ENCODE results near the gene ERGIC1. TPM values are rescaled to one million over a fixed set of nuclear protein-coding genes. Genes with fewer than 3 reads are reported as not detected.

Gene ERGIC1
- total and polyA plus RNA-seq, 2 experiments from 2014 or later, result 25.2 to 92.2 TPM

DNA sequence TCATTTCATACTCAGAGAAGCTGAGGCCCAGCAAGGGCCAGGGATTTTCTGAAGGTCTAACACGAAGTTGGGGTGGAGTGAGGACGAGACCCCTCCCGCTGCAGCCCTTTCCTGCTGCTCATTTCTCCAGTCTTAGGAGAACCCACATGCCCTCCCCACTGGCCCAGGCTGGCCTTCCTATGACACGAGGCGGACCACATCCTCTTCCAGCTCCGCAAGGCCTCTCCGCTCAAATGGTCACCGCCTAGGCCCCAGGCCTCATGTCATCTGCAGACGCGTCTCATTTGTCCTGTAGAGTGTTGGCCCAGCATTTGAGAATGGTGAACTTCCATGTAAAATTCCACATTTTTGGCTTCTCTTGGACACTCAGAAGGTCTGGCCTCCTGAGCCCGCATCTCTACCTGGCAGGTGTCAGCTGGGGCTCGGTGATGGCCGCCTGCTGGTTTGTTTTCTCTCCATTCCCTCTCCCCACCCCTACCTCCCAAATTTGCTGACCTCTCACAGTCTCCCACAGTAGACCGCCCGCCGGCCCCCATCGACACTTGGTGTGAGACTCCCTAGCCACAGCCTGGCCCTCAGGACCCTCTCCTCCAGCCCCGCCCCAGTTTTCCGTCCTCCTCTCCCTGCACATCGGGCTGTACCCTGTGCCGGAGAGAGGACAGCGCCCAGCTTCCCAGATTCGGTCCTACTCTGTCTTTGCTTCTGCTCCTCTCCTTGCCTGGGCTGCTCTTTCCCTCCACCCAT, 51.7 kb downstream of the ERGIC1 start:
- H2AFZ ChIP-seq, result no peak overlapping the region
- peaks cover 22% of the 10 kb centered on the region for H3K79me2 ChIP-seq (replicated peaks; ENCODE audit: insufficient read depth)
- H3K4me1 ChIP-seq (ENCODE audit: insufficient read depth), result no peaks in the 10 kb centered on the region; the same call in 1 of the 2 replicates
- ATAC-seq, result no peak
- Mint-ChIP-seq H3K36me3 (ENCODE audit: low read depth) (peaks cover 52% of the 10 kb centered on the region), H3K27ac (no peak overlapping the region), H3K27me3 (ENCODE audit: insufficient read depth, low read depth, poor library complexity) (peaks cover 12% of the 10 kb centered on the region), H3K9me3 (no peaks in the 10 kb centered on the region), H3K4me3 (no peak overlapping the region), H3K4me1 (peaks cover 19% of the 10 kb centered on the region)
- H3K27me3 ChIP-seq (ENCODE audit: insufficient read depth), result no peaks in the 10 kb centered on the region
- no peak overlapping the region for H3K4me3 ChIP-seq
- H4K20me1 ChIP-seq (replicated peaks; ENCODE audit: insufficient read depth), result peaks cover 18% of the 10 kb centered on the region
- DNase-seq (ENCODE audit: low spot score), result no peak
- no peaks in the 10 kb centered on the region for H3K9me2 ChIP-seq (ENCODE audit: insufficient read depth)
- no peaks in the 10 kb centered on the region; the same call in 1 of the 2 replicates for H3K36me3 ChIP-seq (ENCODE audit: insufficient read depth)
- no peak overlapping the region for H3K27ac ChIP-seq (ENCODE audit: low read depth)
- H3F3A ChIP-seq (replicated peaks; ENCODE audit: low read depth), result no peaks in the 10 kb centered on the region
- TF ChIP-seq EZH2phosphoT487 (IDR thresholded peaks at IDR 0.05; ENCODE audit: unreplicated experiment), result no peak
- TF ChIP-seq EZH2 (IDR thresholded peaks at IDR 0.05; ENCODE audit: low read depth, unreplicated experiment), result no peak
- TF ChIP-seq, protein P1, sequence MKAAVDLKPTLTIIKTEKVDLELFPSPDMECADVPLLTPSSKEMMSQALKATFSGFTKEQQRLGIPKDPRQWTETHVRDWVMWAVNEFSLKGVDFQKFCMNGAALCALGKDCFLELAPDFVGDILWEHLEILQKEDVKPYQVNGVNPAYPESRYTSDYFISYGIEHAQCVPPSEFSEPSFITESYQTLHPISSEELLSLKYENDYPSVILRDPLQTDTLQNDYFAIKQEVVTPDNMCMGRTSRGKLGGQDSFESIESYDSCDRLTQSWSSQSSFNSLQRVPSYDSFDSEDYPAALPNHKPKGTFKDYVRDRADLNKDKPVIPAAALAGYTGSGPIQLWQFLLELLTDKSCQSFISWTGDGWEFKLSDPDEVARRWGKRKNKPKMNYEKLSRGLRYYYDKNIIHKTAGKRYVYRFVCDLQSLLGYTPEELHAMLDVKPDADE (IDR thresholded peaks at IDR 0.05), result no peak
- TF ChIP-seq, protein P2, sequence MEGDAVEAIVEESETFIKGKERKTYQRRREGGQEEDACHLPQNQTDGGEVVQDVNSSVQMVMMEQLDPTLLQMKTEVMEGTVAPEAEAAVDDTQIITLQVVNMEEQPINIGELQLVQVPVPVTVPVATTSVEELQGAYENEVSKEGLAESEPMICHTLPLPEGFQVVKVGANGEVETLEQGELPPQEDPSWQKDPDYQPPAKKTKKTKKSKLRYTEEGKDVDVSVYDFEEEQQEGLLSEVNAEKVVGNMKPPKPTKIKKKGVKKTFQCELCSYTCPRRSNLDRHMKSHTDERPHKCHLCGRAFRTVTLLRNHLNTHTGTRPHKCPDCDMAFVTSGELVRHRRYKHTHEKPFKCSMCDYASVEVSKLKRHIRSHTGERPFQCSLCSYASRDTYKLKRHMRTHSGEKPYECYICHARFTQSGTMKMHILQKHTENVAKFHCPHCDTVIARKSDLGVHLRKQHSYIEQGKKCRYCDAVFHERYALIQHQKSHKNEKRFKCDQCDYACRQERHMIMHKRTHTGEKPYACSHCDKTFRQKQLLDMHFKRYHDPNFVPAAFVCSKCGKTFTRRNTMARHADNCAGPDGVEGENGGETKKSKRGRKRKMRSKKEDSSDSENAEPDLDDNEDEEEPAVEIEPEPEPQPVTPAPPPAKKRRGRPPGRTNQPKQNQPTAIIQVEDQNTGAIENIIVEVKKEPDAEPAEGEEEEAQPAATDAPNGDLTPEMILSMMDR (conservative IDR thresholded peaks at IDR 0.05; ENCODE audit: low read depth in 2 of 2), result no peak
- TF ChIP-seq NANOG (IDR thresholded peaks at IDR 0.05; ENCODE audit: borderline replicate concordance), result no peak
- TF ChIP-seq STAT1 (IDR thresholded peaks at IDR 0.05; ENCODE audit: unreplicated experiment), result no peak
- TF ChIP-seq CREB1 (CRISPR knock-in tag; IDR thresholded peaks at IDR 0.05; ENCODE audit: low read depth), result no peak
- TF ChIP-seq, protein P3, sequence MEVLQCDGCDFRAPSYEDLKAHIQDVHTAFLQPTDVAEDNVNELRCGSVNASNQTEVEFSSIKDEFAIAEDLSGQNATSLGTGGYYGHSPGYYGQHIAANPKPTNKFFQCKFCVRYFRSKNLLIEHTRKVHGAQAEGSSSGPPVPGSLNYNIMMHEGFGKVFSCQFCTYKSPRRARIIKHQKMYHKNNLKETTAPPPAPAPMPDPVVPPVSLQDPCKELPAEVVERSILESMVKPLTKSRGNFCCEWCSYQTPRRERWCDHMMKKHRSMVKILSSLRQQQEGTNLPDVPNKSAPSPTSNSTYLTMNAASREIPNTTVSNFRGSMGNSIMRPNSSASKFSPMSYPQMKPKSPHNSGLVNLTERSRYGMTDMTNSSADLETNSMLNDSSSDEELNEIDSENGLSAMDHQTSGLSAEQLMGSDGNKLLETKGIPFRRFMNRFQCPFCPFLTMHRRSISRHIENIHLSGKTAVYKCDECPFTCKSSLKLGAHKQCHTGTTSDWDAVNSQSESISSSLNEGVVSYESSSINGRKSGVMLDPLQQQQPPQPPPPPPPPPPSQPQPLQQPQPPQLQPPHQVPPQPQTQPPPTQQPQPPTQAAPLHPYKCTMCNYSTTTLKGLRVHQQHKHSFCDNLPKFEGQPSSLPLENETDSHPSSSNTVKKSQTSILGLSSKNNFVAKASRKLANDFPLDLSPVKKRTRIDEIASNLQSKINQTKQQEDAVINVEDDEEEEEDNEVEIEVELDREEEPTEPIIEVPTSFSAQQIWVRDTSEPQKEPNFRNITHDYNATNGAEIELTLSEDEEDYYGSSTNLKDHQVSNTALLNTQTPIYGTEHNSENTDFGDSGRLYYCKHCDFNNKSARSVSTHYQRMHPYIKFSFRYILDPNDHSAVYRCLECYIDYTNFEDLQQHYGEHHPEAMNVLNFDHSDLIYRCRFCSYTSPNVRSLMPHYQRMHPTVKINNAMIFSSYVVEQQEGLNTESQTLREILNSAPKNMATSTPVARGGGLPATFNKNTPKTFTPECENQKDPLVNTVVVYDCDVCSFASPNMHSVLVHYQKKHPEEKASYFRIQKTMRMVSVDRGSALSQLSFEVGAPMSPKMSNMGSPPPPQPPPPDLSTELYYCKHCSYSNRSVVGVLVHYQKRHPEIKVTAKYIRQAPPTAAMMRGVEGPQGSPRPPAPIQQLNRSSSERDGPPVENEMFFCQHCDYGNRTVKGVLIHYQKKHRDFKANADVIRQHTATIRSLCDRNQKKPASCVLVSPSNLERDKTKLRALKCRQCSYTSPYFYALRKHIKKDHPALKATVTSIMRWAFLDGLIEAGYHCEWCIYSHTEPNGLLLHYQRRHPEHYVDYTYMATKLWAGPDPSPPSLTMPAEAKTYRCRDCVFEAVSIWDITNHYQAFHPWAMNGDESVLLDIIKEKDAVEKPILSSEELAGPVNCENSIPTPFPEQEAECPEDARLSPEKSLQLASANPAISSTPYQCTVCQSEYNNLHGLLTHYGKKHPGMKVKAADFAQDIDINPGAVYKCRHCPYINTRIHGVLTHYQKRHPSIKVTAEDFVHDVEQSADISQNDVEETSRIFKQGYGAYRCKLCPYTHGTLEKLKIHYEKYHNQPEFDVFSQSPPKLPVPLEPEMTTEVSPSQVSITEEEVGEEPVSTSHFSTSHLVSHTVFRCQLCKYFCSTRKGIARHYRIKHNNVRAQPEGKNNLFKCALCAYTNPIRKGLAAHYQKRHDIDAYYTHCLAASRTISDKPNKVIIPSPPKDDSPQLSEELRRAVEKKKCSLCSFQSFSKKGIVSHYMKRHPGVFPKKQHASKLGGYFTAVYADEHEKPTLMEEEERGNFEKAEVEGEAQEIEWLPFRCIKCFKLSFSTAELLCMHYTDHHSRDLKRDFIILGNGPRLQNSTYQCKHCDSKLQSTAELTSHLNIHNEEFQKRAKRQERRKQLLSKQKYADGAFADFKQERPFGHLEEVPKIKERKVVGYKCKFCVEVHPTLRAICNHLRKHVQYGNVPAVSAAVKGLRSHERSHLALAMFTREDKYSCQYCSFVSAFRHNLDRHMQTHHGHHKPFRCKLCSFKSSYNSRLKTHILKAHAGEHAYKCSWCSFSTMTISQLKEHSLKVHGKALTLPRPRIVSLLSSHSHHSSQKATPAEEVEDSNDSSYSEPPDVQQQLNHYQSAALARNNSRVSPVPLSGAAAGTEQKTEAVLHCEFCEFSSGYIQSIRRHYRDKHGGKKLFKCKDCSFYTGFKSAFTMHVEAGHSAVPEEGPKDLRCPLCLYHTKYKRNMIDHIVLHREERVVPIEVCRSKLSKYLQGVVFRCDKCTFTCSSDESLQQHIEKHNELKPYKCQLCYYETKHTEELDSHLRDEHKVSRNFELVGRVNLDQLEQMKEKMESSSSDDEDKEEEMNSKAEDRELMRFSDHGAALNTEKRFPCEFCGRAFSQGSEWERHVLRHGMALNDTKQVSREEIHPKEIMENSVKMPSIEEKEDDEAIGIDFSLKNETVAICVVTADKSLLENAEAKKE (CRISPR knock-in tag; IDR thresholded peaks at IDR 0.05), result no peak
- H3K4me2 ChIP-seq, result no peak overlapping the region
